GM23338 (cell line): ENCODE data around the gene IL36B. TPM values are rescaled to one million over a fixed set of nuclear protein-coding genes. Genes with fewer than 3 reads are reported as not detected.

Source experiments
- ATAC-seq: fragments of 200-7000 bp; cut with Tn5 transposase; 3 replicates; pipeline ENCODE4 v1.9.1; 2020
- DNase-seq: peaks from one replicate; pipeline ENCODE4 v3.0.0-alpha.2; 2015; ENCODE audit warnings: low spot score
- H2AFZ ChIP-seq: fragments of 200-600 bp; sonication (generic); 2 replicates; pipeline ENCODE4 v1.8.0; 2016; ENCODE audit warnings: antibody characterized with exemption, mild to moderate bottlenecking, moderate library complexity
- H3F3A ChIP-seq: fragments of 200-600 bp; sonication (generic); replicated peaks from 2 replicates; pipeline ENCODE4 v1.8.0; 2017; ENCODE audit warnings: antibody characterized with exemption, mixed run types, low read depth
- H3K27ac ChIP-seq: fragments of 200-600 bp; sonication (generic); 2 replicates; pipeline ENCODE4 v1.6.1; 2016; ENCODE audit warnings: low read depth
- H3K27me3 ChIP-seq: fragments of 200-600 bp; sonication (generic); 2 replicates; pipeline ENCODE4 v1.8.0; 2016; ENCODE audit warnings: mild to moderate bottlenecking, mixed run types, moderate library complexity; ENCODE audit not compliant: insufficient read depth
- H3K36me3 ChIP-seq: fragments of 200-600 bp; sonication (generic); 2 replicates; pipeline ENCODE4 v1.8.0; 2016; ENCODE audit warnings: mild to moderate bottlenecking; ENCODE audit not compliant: insufficient read depth
- H3K4me1 ChIP-seq: fragments of 200-600 bp; sonication (generic); 2 replicates; pipeline ENCODE4 v1.8.0; 2016; ENCODE audit warnings: mild to moderate bottlenecking, moderate library complexity; ENCODE audit not compliant: insufficient read depth
- H3K4me2 ChIP-seq: fragments of 200-600 bp; sonication (generic); 2 replicates; pipeline ENCODE4 v1.7.1; 2017; ENCODE audit warnings: mixed run types
- H3K4me3 ChIP-seq: fragments of 200-600 bp; sonication (generic); 2 replicates; pipeline ENCODE4 v1.6.1; 2016; ENCODE audit warnings: mixed run types
- H3K79me2 ChIP-seq: fragments of 200-600 bp; sonication (generic); replicated peaks from 2 replicates; pipeline ENCODE4 v1.8.0; 2017; ENCODE audit warnings: mild to moderate bottlenecking; ENCODE audit not compliant: insufficient read depth
- H3K9me2 ChIP-seq: fragments of 200-600 bp; sonication (generic); 2 replicates; pipeline ENCODE4 v1.8.0; 2017; ENCODE audit not compliant: insufficient read depth
- H4K20me1 ChIP-seq: fragments of 200-600 bp; sonication (generic); replicated peaks from 2 replicates; pipeline ENCODE4 v1.8.0; 2017; ENCODE audit warnings: mild to moderate bottlenecking; ENCODE audit not compliant: insufficient read depth
- H3K27ac Mint-ChIP-seq: 2 replicates; pipeline ENCODE4 v1.8.0; 2020; ENCODE audit warnings: inconsistent platforms, mild to moderate bottlenecking, moderate library complexity, mixed read lengths
- H3K27me3 Mint-ChIP-seq: 3 replicates; pipeline ENCODE4 v1.8.0; 2022; ENCODE audit warnings: low read depth, mild to moderate bottlenecking, moderate library complexity, mixed read lengths, inconsistent platforms; ENCODE audit not compliant: insufficient read depth, poor library complexity
- H3K36me3 Mint-ChIP-seq: 3 replicates; pipeline ENCODE4 v1.8.0; 2021; ENCODE audit warnings: low read depth, mild to moderate bottlenecking, inconsistent platforms, moderate library complexity, mixed read lengths
- H3K4me1 Mint-ChIP-seq: 3 replicates; pipeline ENCODE4 v1.8.0; 2020; ENCODE audit warnings: mild to moderate bottlenecking, inconsistent platforms, mixed read lengths
- H3K4me3 Mint-ChIP-seq: 3 replicates; pipeline ENCODE4 v1.8.0; 2021; ENCODE audit warnings: moderate library complexity, mild to moderate bottlenecking, inconsistent platforms, mixed read lengths
- H3K9me3 Mint-ChIP-seq: 3 replicates; pipeline ENCODE4 v1.8.0; 2020; ENCODE audit warnings: moderate library complexity, mild to moderate bottlenecking, inconsistent platforms, mixed read lengths
- CREB1 ChIP-seq: fragments of 250-450 bp; sonication (Bioruptor Pico); IDR thresholded peaks from 2 replicates; pipeline ENCODE4 v1.5.0; 2020; ENCODE audit warnings: low read depth, mild to moderate bottlenecking, moderate library complexity
- ETS1 ChIP-seq: IDR thresholded peaks from 2 replicates; pipeline ENCODE4 v1.6.1; 2016; ENCODE audit warnings: antibody characterized with exemption
- EZH2 ChIP-seq: fragments of 200-600 bp; sonication (generic); IDR thresholded peaks from one replicate; pipeline ENCODE4 v1.8.0; 2017; ENCODE audit warnings: antibody characterized with exemption, mild to moderate bottlenecking, low read depth; ENCODE audit not compliant: unreplicated experiment
- JUNB ChIP-seq: IDR thresholded peaks from one replicate; pipeline ENCODE4 v1.6.1; 2016; ENCODE audit warnings: antibody characterized with exemption; ENCODE audit not compliant: unreplicated experiment
- POLR2AphosphoS5 ChIP-seq: IDR thresholded peaks from 2 replicates; pipeline ENCODE4 v1.6.1; 2016; ENCODE audit warnings: antibody characterized with exemption, low read depth
- ZNF331 ChIP-seq: fragments of 250-450 bp; sonication (Bioruptor Pico); IDR thresholded peaks from 2 replicates; pipeline ENCODE4 v1.5.0; 2020; ENCODE audit warnings: low read depth, mild to moderate bottlenecking, moderate library complexity
- polyA plus RNA-seq: library from polyadenylated mRNA; unstranded; fragments of >200 nt; fragmentation: Nextera tagmentation; extraction: Ambion mirVana; gene quantifications from 2 replicates; pipeline ENCODE4 v1.2.1, GENCODE V29; 2016
- total RNA-seq: library from RNA; depleted of rRNA; stranded (reverse); fragments of >200 nt; shearing (Covaris generic); gene quantifications from 2 replicates; pipeline ENCODE4 v1.2.3, GENCODE V29; 2014
- TF ChIP-seq, protein P1 (sequence below): IDR thresholded peaks from one replicate; pipeline ENCODE4 v1.6.1; 2018; ENCODE audit warnings: antibody characterized with exemption; ENCODE audit not compliant: unreplicated experiment
- TF ChIP-seq, protein P2 (sequence below), 2 experiments: fragments of 200-600 bp in 1 of 2; sonication (generic) in 1 of 2; conservative IDR thresholded peaks; 2 replicates each; pipeline versions ENCODE4 v1.5.1 to v1.6.1; 2016 to 2017; ENCODE audit warnings: antibody characterized with exemption in 2 of 2, low read depth in 2 of 2, mild to moderate bottlenecking in 2 of 2, moderate library complexity in 1 of 2

IL36B gene
- total and polyA plus RNA-seq, 2 experiments from 2014 or later = not detected

DNA sequence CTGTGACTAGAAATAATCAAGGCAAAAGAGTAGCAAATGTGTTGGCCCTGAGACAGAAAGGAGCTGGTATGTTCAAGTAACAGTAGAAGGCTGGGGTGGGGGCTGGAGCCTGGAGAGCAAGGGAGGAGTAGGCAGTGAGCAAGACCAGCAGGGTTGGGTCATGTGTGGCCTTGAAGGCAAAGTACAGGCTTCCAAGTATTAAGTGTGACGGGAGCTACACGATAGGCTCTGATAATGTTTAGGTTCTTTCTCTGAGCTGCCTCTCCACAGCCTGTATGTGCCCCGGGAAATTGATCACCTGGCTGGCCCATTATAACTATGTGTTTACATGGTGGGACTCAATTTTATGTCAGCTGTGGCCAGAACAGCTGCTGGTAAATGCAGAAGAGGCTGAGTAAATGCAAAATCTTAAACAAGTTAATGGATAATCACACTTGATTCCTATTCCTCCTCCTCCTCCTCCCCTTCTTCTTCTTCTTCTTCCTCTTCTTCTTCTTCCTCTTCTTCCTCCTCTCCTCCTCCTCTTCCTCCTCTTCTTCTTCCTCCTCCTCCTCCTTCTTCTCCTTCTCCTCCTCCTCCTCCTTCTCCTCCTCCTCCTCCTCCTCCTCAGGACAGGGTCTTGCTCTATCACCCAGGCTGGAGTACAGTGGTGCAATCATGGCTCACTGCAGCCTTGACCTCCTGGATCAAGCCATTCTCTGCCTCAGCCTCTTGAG lies 24.4 kb upstream of the IL36B start:
- no peaks in the 10 kb centered on the region for H3K9me2 ChIP-seq
- no peaks in the 10 kb centered on the region; the same call in 2 of the 3 replicates for H3K36me3 Mint-ChIP-seq
- H3K4me1 ChIP-seq = peaks cover 8% of the 10 kb centered on the region
- H3K36me3 ChIP-seq = no peaks in the 10 kb centered on the region
- no peak overlapping the region for H3K27ac Mint-ChIP-seq
- H3K9me3 Mint-ChIP-seq = no peaks in the 10 kb centered on the region
- no peak for ATAC-seq
- peaks cover 6% of the 10 kb centered on the region for H3K27me3 Mint-ChIP-seq
- H2AFZ ChIP-seq = no peak overlapping the region
- no peaks in the 10 kb centered on the region for H3K27me3 ChIP-seq
- no peak overlapping the region for H3K27ac ChIP-seq
- H3F3A ChIP-seq = no peaks in the 10 kb centered on the region
- no peak overlapping the region for H3K4me3 Mint-ChIP-seq
- no peak for TF ChIP-seq ZNF331
- TF ChIP-seq, protein P1, sequence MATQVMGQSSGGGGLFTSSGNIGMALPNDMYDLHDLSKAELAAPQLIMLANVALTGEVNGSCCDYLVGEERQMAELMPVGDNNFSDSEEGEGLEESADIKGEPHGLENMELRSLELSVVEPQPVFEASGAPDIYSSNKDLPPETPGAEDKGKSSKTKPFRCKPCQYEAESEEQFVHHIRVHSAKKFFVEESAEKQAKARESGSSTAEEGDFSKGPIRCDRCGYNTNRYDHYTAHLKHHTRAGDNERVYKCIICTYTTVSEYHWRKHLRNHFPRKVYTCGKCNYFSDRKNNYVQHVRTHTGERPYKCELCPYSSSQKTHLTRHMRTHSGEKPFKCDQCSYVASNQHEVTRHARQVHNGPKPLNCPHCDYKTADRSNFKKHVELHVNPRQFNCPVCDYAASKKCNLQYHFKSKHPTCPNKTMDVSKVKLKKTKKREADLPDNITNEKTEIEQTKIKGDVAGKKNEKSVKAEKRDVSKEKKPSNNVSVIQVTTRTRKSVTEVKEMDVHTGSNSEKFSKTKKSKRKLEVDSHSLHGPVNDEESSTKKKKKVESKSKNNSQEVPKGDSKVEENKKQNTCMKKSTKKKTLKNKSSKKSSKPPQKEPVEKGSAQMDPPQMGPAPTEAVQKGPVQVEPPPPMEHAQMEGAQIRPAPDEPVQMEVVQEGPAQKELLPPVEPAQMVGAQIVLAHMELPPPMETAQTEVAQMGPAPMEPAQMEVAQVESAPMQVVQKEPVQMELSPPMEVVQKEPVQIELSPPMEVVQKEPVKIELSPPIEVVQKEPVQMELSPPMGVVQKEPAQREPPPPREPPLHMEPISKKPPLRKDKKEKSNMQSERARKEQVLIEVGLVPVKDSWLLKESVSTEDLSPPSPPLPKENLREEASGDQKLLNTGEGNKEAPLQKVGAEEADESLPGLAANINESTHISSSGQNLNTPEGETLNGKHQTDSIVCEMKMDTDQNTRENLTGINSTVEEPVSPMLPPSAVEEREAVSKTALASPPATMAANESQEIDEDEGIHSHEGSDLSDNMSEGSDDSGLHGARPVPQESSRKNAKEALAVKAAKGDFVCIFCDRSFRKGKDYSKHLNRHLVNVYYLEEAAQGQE = no peak
- TF ChIP-seq, protein P2, sequence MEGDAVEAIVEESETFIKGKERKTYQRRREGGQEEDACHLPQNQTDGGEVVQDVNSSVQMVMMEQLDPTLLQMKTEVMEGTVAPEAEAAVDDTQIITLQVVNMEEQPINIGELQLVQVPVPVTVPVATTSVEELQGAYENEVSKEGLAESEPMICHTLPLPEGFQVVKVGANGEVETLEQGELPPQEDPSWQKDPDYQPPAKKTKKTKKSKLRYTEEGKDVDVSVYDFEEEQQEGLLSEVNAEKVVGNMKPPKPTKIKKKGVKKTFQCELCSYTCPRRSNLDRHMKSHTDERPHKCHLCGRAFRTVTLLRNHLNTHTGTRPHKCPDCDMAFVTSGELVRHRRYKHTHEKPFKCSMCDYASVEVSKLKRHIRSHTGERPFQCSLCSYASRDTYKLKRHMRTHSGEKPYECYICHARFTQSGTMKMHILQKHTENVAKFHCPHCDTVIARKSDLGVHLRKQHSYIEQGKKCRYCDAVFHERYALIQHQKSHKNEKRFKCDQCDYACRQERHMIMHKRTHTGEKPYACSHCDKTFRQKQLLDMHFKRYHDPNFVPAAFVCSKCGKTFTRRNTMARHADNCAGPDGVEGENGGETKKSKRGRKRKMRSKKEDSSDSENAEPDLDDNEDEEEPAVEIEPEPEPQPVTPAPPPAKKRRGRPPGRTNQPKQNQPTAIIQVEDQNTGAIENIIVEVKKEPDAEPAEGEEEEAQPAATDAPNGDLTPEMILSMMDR (conservative IDR thresholded peaks at IDR 0.05; ENCODE audit: low read depth in 2 of 2) = no peak
- no peak for TF ChIP-seq EZH2
- no peak for TF ChIP-seq CREB1
- no peak for TF ChIP-seq JUNB
- TF ChIP-seq ETS1 = no peak
- H3K4me2 ChIP-seq = no peak overlapping the region
- DNase-seq = no peak
- no peaks in the 10 kb centered on the region for H4K20me1 ChIP-seq
- no peak overlapping the region for H3K4me3 ChIP-seq
- no peaks in the 10 kb centered on the region for H3K79me2 ChIP-seq
- peaks cover 4% of the 10 kb centered on the region; the same call in 2 of the 3 replicates for H3K4me1 Mint-ChIP-seq

GRCh38 chr2:113075600-113075999 lies 22.9 kb upstream of the IL36B start:
- no peaks in the 10 kb centered on the region for H3K9me2 ChIP-seq
- ATAC-seq (no peak), DNase-seq (no peak)
- Mint-ChIP-seq H3K27me3 (peaks cover 8% of the 10 kb centered on the region), H3K9me3 (no peaks in the 10 kb centered on the region), H3K36me3 (no peaks in the 10 kb centered on the region; the same call in 2 of the 3 replicates), H3K4me3 (no peak overlapping the region), H3K27ac (no peak overlapping the region), H3K4me1 (peaks cover 4% of the 10 kb centered on the region; the same call in 2 of the 3 replicates)
- H3K36me3 ChIP-seq = no peaks in the 10 kb centered on the region
- H3K27me3 ChIP-seq = no peaks in the 10 kb centered on the region
- H4K20me1 ChIP-seq = no peaks in the 10 kb centered on the region
- H3K4me2 ChIP-seq = no peak overlapping the region
- H3K4me3 ChIP-seq = no peak overlapping the region
- H3K4me1 ChIP-seq = peaks cover 8% of the 10 kb centered on the region
- no peak overlapping the region for H2AFZ ChIP-seq
- H3K79me2 ChIP-seq = no peaks in the 10 kb centered on the region
- H3K27ac ChIP-seq = no peak overlapping the region
- H3F3A ChIP-seq = no peaks in the 10 kb centered on the region
- TF ChIP-seq EZH2 (no peak), POLR2AphosphoS5 (no peak), ETS1 (no peak)
- TF ChIP-seq, protein P1 = no peak
